GM20000 (cell line): ENCODE results near the gene ASIC4.

Experiments used
- DNase-seq: peaks from one replicate; pipeline ENCODE4 v3.0.0; 2012; ENCODE audit warnings: low spot score
- CTCF ChIP-seq: IDR thresholded peaks from 2 replicates; pipeline ENCODE4 v1.5.1; 2012; ENCODE audit warnings: mild to moderate bottlenecking, control low read depth; ENCODE audit errors: extremely low read depth, missing control alignments

ASIC4 gene

GRCh38 chr2:219489315-219489714, 25.0 kb upstream of the ASIC4 start:
- no peak for TF ChIP-seq CTCF
- no peak for DNase-seq

DNA sequence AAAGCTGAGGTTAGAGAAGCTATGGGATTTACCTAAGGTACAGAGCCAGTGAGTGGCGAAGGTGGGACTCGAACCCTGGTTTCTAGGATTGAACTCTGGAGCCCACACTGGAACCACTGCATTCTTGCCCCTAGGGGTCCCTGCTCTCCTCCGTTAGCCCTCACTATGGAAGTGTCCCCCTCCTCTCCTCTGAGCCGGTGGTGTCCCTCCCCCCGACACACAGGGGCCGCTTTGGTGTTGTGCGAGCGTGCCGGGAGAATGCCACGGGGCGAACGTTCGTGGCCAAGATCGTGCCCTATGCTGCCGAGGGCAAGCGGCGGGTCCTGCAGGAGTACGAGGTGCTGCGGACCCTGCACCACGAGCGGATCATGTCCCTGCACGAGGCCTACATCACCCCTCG, 24.1 kb upstream of the ASIC4 start:
- no peak for TF ChIP-seq CTCF
- no peak for DNase-seq

DNA sequence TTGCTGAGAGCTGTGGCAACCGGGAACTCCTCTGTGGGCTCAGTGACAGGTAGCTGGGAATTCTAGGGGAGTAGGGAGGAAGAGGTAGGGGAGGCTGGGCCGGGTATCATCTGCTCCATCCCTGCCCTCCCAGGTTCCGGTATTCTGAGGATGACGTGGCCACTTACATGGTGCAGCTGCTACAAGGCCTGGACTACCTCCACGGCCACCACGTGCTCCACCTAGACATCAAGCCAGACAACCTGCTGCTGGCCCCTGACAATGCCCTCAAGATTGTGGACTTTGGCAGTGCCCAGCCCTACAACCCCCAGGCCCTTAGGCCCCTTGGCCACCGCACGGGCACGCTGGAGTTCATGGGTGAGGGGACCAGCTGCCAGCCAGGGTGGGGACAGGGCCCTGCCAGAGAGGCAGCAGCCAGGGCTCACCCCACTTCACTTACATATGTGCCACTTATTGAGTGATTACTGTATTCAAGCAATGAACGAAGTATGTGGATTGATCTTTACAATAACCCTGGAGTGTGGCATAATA, 23.6 kb upstream of the ASIC4 start:
- no peak for TF ChIP-seq CTCF
- DNase-seq: no peak

DNA sequence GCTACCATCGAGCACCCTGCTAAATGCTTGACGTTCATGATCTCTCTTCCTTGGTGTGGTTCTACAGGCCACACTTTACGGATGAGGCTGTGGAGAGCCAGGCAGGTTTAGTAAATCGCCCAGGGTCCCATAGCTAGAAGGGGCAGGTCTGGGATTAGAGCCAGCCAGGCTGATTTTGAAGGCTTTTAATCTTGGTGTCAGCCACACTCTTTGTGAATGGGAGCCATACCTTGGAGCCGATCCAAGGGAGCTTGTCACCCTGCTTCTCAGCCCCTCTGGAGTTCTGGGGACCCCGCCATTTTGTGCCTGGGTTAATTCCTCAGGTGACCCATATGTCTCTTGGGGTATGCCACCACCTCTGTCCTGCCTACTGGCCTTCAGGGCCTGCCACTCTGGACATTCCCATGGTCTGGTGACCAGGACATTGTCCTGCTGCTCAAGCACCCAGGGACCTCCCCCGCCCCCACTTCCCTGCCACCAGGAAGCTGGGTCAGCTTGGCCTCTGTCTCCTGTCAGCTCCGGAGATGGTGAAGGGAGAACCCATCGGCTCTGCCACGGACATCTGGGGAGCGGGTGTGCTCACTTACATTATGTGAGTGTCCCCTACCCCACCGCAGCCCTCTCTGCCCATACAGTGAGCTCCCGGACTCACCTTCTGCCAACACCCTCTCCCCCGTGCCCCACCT, 22.9 kb upstream of the ASIC4 start:
- DNase-seq: no peak
- TF ChIP-seq CTCF: no peak

- TF ChIP-seq CTCF: no peak
- no peak for DNase-seq
Observed at GRCh38 chr2:219492575-219492974, 21.7 kb upstream of the ASIC4 start.

DNA sequence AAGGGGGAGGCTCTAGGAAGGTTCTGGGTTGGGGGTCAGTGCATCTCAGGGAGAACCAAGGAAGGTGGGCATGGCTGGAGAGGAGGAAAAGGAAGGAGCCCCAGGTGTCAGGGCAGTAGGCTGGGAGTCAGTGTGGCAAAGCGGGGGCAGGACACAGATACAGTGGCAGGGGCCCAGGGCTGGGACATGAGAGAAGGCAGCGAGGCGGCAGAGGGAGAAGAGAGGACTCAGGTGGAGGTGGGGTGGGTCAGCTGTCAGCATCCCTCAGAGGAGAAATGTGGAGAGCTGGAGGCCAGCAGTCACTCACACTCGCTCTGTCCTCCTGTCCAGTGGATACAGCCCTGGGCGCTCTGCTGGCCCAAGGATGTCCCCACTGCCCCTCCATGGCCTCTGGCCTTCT, 21.2 kb upstream of the ASIC4 start:
- no peak for DNase-seq
- TF ChIP-seq CTCF: no peak

DNA sequence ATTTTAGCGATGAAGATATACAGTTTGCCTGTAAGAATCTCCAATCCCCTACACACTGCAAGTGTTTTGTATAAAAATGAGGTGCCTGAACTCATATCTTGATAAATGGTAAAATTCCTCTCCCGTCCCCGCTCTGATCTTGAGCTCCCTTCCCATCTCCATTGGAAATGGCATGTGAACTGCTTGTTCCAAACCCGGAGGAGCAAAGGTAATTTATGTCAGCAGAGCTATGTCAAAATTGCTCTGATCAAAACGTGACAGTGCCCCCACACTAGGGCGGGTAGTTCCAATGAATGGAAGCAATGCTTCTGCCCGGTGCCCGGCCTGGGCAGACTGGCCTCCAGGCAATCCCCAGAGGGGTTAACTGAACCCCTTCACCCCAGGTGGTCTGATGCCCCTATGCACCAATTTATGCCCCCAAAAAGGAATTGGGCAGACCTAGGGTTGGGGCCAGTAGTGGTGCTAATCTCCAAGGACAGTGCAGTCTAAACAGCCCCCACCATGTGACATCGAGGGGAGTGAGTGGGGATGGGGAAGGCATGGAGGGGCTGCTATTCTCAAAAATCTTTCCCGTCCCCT, 19.2 kb upstream of the ASIC4 start:
- no peak for TF ChIP-seq CTCF
- no peak for DNase-seq
